Measurements from ENCODE around the gene FRMD8.
A peak's percentile ranks its signal among the peaks of the same experiment; 100 is the strongest.

Gene FRMD8

GRCh38 chr11:65392186-65392829, 5.9 kb downstream of the FRMD8 start:
- peaks cover 3% of the 10 kb centered on the region for H3K36me3 ChIP-seq (ENCODE audit: control insufficient read depth, insufficient read depth, low read length)
- WGBS (ENCODE audit: extremely low coverage, insufficient coverage, low lambda C conversion rate): no CpG with 5 or more reads among the region's 13 CpGs

GRCh38 chr11:65392899-65393298, 6.5 kb downstream of the FRMD8 start:
- peaks cover 8% of the 10 kb centered on the region for H3K4me1 ChIP-seq (ENCODE audit: control insufficient read depth, low read depth, low read length)

More at GRCh38 chr11:65392186-65392829, 5.9 kb downstream of the FRMD8 start:
- Histone ChIP-seq H4K5ac (ENCODE audit: low read length) (no peak overlapping the region), H3K27me3 (ENCODE audit: insufficient read depth, low read length, poor library complexity) (no peaks in the 10 kb centered on the region), H2BK15ac (replicated peaks; ENCODE audit: low read depth) (no peak overlapping the region), H3K4me1 (ENCODE audit: control insufficient read depth, low read depth, low read length) (peaks cover 8% of the 10 kb centered on the region), H3K4ac (ENCODE audit: low read depth, low read length) (no peak overlapping the region), H2BK120ac (ENCODE audit: low read depth, low read length) (no peak overlapping the region), H4K8ac (ENCODE audit: low read depth, low read length) (no peak overlapping the region), H3K56ac (ENCODE audit: low read length) (no peak overlapping the region), H3K79me2 (ENCODE audit: control insufficient read depth, insufficient read depth, low read length) (no peaks in the 10 kb centered on the region), H2AK5ac (ENCODE audit: low read length) (no peak overlapping the region), H3K18ac (ENCODE audit: low read length) (no peak overlapping the region), H3K79me1 (ENCODE audit: low read length) (peaks cover 9% of the 10 kb centered on the region), H3K4me3 (ENCODE audit: low read length) (no peak overlapping the region), H3K9ac (ENCODE audit: low read length) (no peak overlapping the region), H3K23ac (ENCODE audit: low read length) (no peak overlapping the region), H3K27ac (ENCODE audit: low read depth, low read length) (no peak overlapping the region), H2BK5ac (ENCODE audit: low read length) (no peak overlapping the region), H3K4me2 (ENCODE audit: low read length) (no peak overlapping the region)
- DNase-seq: no peak

GRCh38 chr11:65393513-65394079, 7.2 kb downstream of the FRMD8 start:
- no peak overlapping the region for H2BK120ac ChIP-seq (ENCODE audit: low read depth, low read length)
- H3K4ac ChIP-seq (ENCODE audit: low read depth, low read length): no peak overlapping the region
- no peaks in the 10 kb centered on the region for H3K27me3 ChIP-seq (ENCODE audit: insufficient read depth, low read length, poor library complexity)
- peaks cover 9% of the 10 kb centered on the region for H3K36me3 ChIP-seq (ENCODE audit: control insufficient read depth, insufficient read depth, low read length)
- H3K18ac ChIP-seq (ENCODE audit: low read length): no peak overlapping the region
- no peak overlapping the region for H3K56ac ChIP-seq (ENCODE audit: low read length)
- no peak overlapping the region for H3K4me3 ChIP-seq (ENCODE audit: low read length)
- no peak overlapping the region for H2BK15ac ChIP-seq (replicated peaks; ENCODE audit: low read depth)
- no peaks in the 10 kb centered on the region for H3K79me2 ChIP-seq (ENCODE audit: control insufficient read depth, insufficient read depth, low read length)
- peaks cover 9% of the 10 kb centered on the region for H3K79me1 ChIP-seq (ENCODE audit: low read length)
- no peak overlapping the region for H4K5ac ChIP-seq (ENCODE audit: low read length)
- H3K9ac ChIP-seq (ENCODE audit: low read length): no peak overlapping the region
- no peak overlapping the region for H2BK5ac ChIP-seq (ENCODE audit: low read length)
- no peak overlapping the region for H4K8ac ChIP-seq (ENCODE audit: low read depth, low read length)
- peaks cover 8% of the 10 kb centered on the region for H3K4me1 ChIP-seq (ENCODE audit: control insufficient read depth, low read depth, low read length)
- WGBS (ENCODE audit: extremely low coverage, insufficient coverage, low lambda C conversion rate): no CpG with 5 or more reads among the region's 17 CpGs
- no peak overlapping the region for H3K4me2 ChIP-seq (ENCODE audit: low read length)
- no peak overlapping the region for H2AK5ac ChIP-seq (ENCODE audit: low read length)
- DNase-seq: no peak
- H3K23ac ChIP-seq (ENCODE audit: low read length): peak overlapping the region; percentile 66
- no peak overlapping the region for H3K27ac ChIP-seq (ENCODE audit: low read depth, low read length)

More at GRCh38 chr11:65392899-65393298, 6.5 kb downstream of the FRMD8 start:
- H3K4ac ChIP-seq (ENCODE audit: low read depth, low read length): no peak overlapping the region
- no peaks in the 10 kb centered on the region for H3K27me3 ChIP-seq (ENCODE audit: insufficient read depth, low read length, poor library complexity)
- no peak overlapping the region for H3K9ac ChIP-seq (ENCODE audit: low read length)
- H3K36me3 ChIP-seq (ENCODE audit: control insufficient read depth, insufficient read depth, low read length): peaks cover 5% of the 10 kb centered on the region
- WGBS (ENCODE audit: extremely low coverage, insufficient coverage, low lambda C conversion rate): no CpG with 5 or more reads among the region's 5 CpGs
- H2BK5ac ChIP-seq (ENCODE audit: low read length): no peak overlapping the region
- H3K56ac ChIP-seq (ENCODE audit: low read length): no peak overlapping the region
- H4K8ac ChIP-seq (ENCODE audit: low read depth, low read length): no peak overlapping the region
- H3K23ac ChIP-seq (ENCODE audit: low read length): no peak overlapping the region
- no peak overlapping the region for H3K27ac ChIP-seq (ENCODE audit: low read depth, low read length)
- no peak overlapping the region for H2BK120ac ChIP-seq (ENCODE audit: low read depth, low read length)
- no peak overlapping the region for H2BK15ac ChIP-seq (replicated peaks; ENCODE audit: low read depth)
- no peak overlapping the region for H3K4me2 ChIP-seq (ENCODE audit: low read length)
- no peak overlapping the region for H2AK5ac ChIP-seq (ENCODE audit: low read length)
- no peak overlapping the region for H3K18ac ChIP-seq (ENCODE audit: low read length)
- H3K79me2 ChIP-seq (ENCODE audit: control insufficient read depth, insufficient read depth, low read length): no peaks in the 10 kb centered on the region
- no peak overlapping the region for H3K4me3 ChIP-seq (ENCODE audit: low read length)
- DNase-seq: no peak
- no peak overlapping the region for H4K5ac ChIP-seq (ENCODE audit: low read length)
- peaks cover 9% of the 10 kb centered on the region for H3K79me1 ChIP-seq (ENCODE audit: low read length)

GRCh38 chr11:65394125-65394536, 7.7 kb downstream of the FRMD8 start:
- no CpG with 5 or more reads among the region's 20 CpGs for WGBS (ENCODE audit: extremely low coverage, insufficient coverage, low lambda C conversion rate)
- Histone ChIP-seq H3K36me3 (ENCODE audit: control insufficient read depth, insufficient read depth, low read length) (peaks cover 9% of the 10 kb centered on the region), H2AK5ac (ENCODE audit: low read length) (no peak overlapping the region), H3K27me3 (ENCODE audit: insufficient read depth, low read length, poor library complexity) (no peaks in the 10 kb centered on the region), H3K4ac (ENCODE audit: low read depth, low read length) (no peak overlapping the region), H3K79me1 (ENCODE audit: low read length) (peaks cover 6% of the 10 kb centered on the region), H3K56ac (ENCODE audit: low read length) (no peak overlapping the region), H4K5ac (ENCODE audit: low read length) (no peak overlapping the region), H4K8ac (ENCODE audit: low read depth, low read length) (no peak overlapping the region), H2BK5ac (ENCODE audit: low read length) (no peak overlapping the region), H3K27ac (ENCODE audit: low read depth, low read length) (no peak overlapping the region), H2BK15ac (replicated peaks; ENCODE audit: low read depth) (no peak overlapping the region), H3K9ac (ENCODE audit: low read length) (no peak overlapping the region), H3K18ac (ENCODE audit: low read length) (no peak overlapping the region), H3K79me2 (ENCODE audit: control insufficient read depth, insufficient read depth, low read length) (no peaks in the 10 kb centered on the region), H3K4me1 (ENCODE audit: control insufficient read depth, low read depth, low read length) (peaks cover 8% of the 10 kb centered on the region), H2BK120ac (ENCODE audit: low read depth, low read length) (no peak overlapping the region), H3K23ac (ENCODE audit: low read length) (no peak overlapping the region), H3K4me2 (ENCODE audit: low read length) (no peak overlapping the region), H3K4me3 (ENCODE audit: low read length) (no peak overlapping the region)
- DNase-seq: no peak

GRCh38 chr11:65395961-65396530, 9.6 kb downstream of the FRMD8 start:
- no peak overlapping the region for H3K27ac ChIP-seq (ENCODE audit: low read depth, low read length)

More at GRCh38 chr11:65395961-65396530, 9.6 kb downstream of the FRMD8 start:
- Histone ChIP-seq H3K79me1 (ENCODE audit: low read length) (peaks cover 2% of the 10 kb centered on the region), H3K27me3 (ENCODE audit: insufficient read depth, low read length, poor library complexity) (no peaks in the 10 kb centered on the region), H3K4me3 (ENCODE audit: low read length) (no peak overlapping the region), H2BK5ac (ENCODE audit: low read length) (no peak overlapping the region), H3K9ac (ENCODE audit: low read length) (no peak overlapping the region), H3K23ac (ENCODE audit: low read length) (no peak overlapping the region), H2BK15ac (replicated peaks; ENCODE audit: low read depth) (no peak overlapping the region), H3K18ac (ENCODE audit: low read length) (no peak overlapping the region), H3K56ac (ENCODE audit: low read length) (no peak overlapping the region), H3K4me1 (ENCODE audit: control insufficient read depth, low read depth, low read length) (no peaks in the 10 kb centered on the region), H3K36me3 (ENCODE audit: control insufficient read depth, insufficient read depth, low read length) (peaks cover 9% of the 10 kb centered on the region), H3K4ac (ENCODE audit: low read depth, low read length) (no peak overlapping the region), H4K5ac (ENCODE audit: low read length) (no peak overlapping the region), H3K79me2 (ENCODE audit: control insufficient read depth, insufficient read depth, low read length) (no peaks in the 10 kb centered on the region), H2AK5ac (ENCODE audit: low read length) (no peak overlapping the region), H4K8ac (ENCODE audit: low read depth, low read length) (no peak overlapping the region), H2BK120ac (ENCODE audit: low read depth, low read length) (no peak overlapping the region), H3K4me2 (ENCODE audit: low read length) (no peak overlapping the region)
- no peak for DNase-seq
- no CpG with 5 or more reads among the region's 15 CpGs for WGBS (ENCODE audit: extremely low coverage, insufficient coverage, low lambda C conversion rate)

Measured in mesendoderm (in vitro differentiated cells).